Tibial nerve (tissue), 4 donors: Measurements from ENCODE around the gene CUEDC1. TPM values are rescaled to one million over a fixed set of nuclear protein-coding genes. Genes with fewer than 3 reads are reported as not detected.

Source experiments
- DNase-seq, 2 donors: peaks; one replicate each; pipeline ENCODE4 v3.0.0-alpha.2; 2019; ENCODE audit warnings: low spot score in 2 of 2
- H3K27ac ChIP-seq, 4 donors: fragments of 200-600 bp; sonication (generic) in 3 of 4; one replicate each; pipeline ENCODE4 v1.5.1; 2017 to 2019; ENCODE audit warnings: mild to moderate bottlenecking in 1 of 4
- H3K27me3 ChIP-seq, 2 donors: fragments of 200-600 bp; sonication (generic) in 1 of 2; one replicate each; pipeline versions ENCODE4 v1.5.1 to v1.6.0; 2017 to 2019
- H3K36me3 ChIP-seq, 3 donors: fragments of 200-600 bp; sonication (generic); one replicate each; pipeline ENCODE4 v1.5.1; 2018 to 2019
- H3K4me1 ChIP-seq, 4 donors: fragments of 200-600 bp; sonication (generic) in 3 of 4; one replicate each; pipeline ENCODE4 v1.5.1; 2017 to 2019
- H3K4me3 ChIP-seq, 4 donors: fragments of 200-600 bp; sonication (generic) in 3 of 4; one replicate each; pipeline ENCODE4 v1.5.1; 2017 to 2019; ENCODE audit warnings: mild to moderate bottlenecking in 1 of 4, moderate library complexity in 1 of 4
- H3K9me3 ChIP-seq, 4 donors: fragments of 200-600 bp; sonication (generic) in 3 of 4; one replicate each; pipeline ENCODE4 v1.5.1; 2017 to 2019
- EP300 ChIP-seq, 2 donors: sonication (generic); formaldehyde crosslinking; IDR thresholded peaks; one replicate each; pipeline ENCODE4 v1.6.1; 2017; ENCODE audit warnings: antibody characterized with exemption in 2 of 2, mild to moderate bottlenecking in 1 of 2
- POLR2A ChIP-seq, 2 donors: fragments of 450-650 bp; IDR thresholded peaks; one replicate each; pipeline ENCODE4 v1.6.1; 2017; ENCODE audit warnings: antibody characterized with exemption in 2 of 2, mild to moderate bottlenecking in 2 of 2, moderate library complexity in 2 of 2
- WGBS, 2 donors: methylation state at CpG; one replicate each; pipeline ENCODE4 v1.1.5; 2018; 5-methylcytosine and 5-hydroxymethylcytosine counted together
- total RNA-seq, 4 donors: library from RNA; depleted of rRNA; stranded (reverse); fragments of >200 nt; gene quantifications; one replicate each; pipeline ENCODE4 v1.1.0, GENCODE V29; 2016
- TF ChIP-seq, protein P1 (sequence below), 5 experiments: fragments of 200-600 bp in 3 of 5; fragments of 450-650 bp in 2 of 5; sonication (generic) in 3 of 5; IDR thresholded peaks; one replicate each; pipeline ENCODE4 v1.5.1; 2016 to 2019; ENCODE audit warnings: antibody characterized with exemption in 5 of 5, mild to moderate bottlenecking in 3 of 5, moderate library complexity in 2 of 5

CUEDC1 gene
- total RNA-seq, 4 donors from 2014 or later = 32.1 to 55.5 (median 38.8) TPM

- Histone ChIP-seq H3K9me3 (no peaks in the 10 kb centered on the region), H3K27me3 (no peaks in the 10 kb centered on the region), H3K27ac (peak overlapping the region in 3 of 4 donors; percentile 52 to 86 (median 79)), H3K4me3 (no peak overlapping the region), H3K36me3 (peaks cover 0 to 61% (median 0%) of the 10 kb centered on the region in 3 donors), H3K4me1 (peaks cover 0 to 58% (median 18%) of the 10 kb centered on the region in 4 donors)
- 14 to 20% methylated on average over 4 to 9 of the region's 9 CpGs for WGBS, 2 donors
- TF ChIP-seq EP300 (IDR thresholded peaks at IDR 0.05) = no peak
- no peak for TF ChIP-seq POLR2A (IDR thresholded peaks at IDR 0.05)
- TF ChIP-seq, protein P1, sequence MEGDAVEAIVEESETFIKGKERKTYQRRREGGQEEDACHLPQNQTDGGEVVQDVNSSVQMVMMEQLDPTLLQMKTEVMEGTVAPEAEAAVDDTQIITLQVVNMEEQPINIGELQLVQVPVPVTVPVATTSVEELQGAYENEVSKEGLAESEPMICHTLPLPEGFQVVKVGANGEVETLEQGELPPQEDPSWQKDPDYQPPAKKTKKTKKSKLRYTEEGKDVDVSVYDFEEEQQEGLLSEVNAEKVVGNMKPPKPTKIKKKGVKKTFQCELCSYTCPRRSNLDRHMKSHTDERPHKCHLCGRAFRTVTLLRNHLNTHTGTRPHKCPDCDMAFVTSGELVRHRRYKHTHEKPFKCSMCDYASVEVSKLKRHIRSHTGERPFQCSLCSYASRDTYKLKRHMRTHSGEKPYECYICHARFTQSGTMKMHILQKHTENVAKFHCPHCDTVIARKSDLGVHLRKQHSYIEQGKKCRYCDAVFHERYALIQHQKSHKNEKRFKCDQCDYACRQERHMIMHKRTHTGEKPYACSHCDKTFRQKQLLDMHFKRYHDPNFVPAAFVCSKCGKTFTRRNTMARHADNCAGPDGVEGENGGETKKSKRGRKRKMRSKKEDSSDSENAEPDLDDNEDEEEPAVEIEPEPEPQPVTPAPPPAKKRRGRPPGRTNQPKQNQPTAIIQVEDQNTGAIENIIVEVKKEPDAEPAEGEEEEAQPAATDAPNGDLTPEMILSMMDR (IDR thresholded peaks at IDR 0.05) = no peak
- no peak for DNase-seq
Measured at GRCh38 chr17:57881783-57882351, 73.3 kb downstream of the CUEDC1 start.

DNA sequence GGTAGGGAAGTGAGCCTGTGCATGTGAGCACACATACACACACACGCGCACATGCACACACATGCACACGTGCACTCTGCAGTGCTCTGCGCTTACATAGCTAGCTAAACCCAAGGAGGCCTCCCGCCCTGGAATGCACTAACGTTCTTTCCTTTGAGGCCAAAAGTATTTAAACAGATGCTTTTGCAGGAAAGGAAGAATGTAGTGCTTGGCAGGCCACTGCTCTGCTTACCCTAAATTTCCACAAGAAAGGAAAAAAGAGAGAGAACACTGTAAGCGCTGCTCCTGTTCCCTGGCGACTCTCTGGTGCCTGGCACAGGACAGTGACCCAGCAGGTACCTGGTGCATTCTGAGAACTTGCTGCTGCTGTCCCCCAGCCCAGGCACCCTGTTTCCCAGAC lies 74.1 kb downstream of the CUEDC1 start:
- TF ChIP-seq, protein P1 (IDR thresholded peaks at IDR 0.05) = no peak
- TF ChIP-seq POLR2A (IDR thresholded peaks at IDR 0.05) (no peak), EP300 (IDR thresholded peaks at IDR 0.05) (peak in 1 of 2 donors; percentile 31)
- Histone ChIP-seq H3K27me3 (no peaks in the 10 kb centered on the region), H3K4me3 (no peak overlapping the region), H3K4me1 (peaks cover 0 to 66% (median 21%) of the 10 kb centered on the region in 4 donors), H3K9me3 (no peaks in the 10 kb centered on the region), H3K36me3 (peaks cover 0 to 61% (median 0%) of the 10 kb centered on the region in 3 donors), H3K27ac (peak overlapping the region in 3 of 4 donors; percentile 52 to 86 (median 79))
- no peak for DNase-seq
- WGBS, 2 donors = 40 to 54% methylated on average over 8 of the region's 8 CpGs

DNA sequence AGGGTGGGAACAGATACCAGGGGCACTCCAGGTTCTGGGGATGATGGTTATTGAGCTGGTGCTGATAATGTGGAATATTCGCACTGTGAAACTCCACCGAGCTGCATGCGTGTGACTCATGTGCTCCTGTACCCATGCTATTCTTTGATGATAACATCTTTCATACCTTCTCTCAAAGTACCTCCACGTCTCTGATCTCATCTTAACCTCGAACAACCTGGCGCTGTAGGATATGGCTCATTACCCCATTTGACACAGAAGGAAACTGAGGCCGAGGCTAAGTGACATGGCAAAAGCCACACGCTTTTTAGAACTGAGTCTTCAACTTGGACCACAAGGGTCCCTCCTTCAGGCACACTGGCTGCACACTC lies 75.1 kb downstream of the CUEDC1 start:
- H3K4me1 ChIP-seq = peaks cover 1 to 76% (median 31%) of the 10 kb centered on the region in 4 donors
- peaks cover 0 to 50% (median 0%) of the 10 kb centered on the region in 3 donors for H3K36me3 ChIP-seq
- no peaks in the 10 kb centered on the region for H3K9me3 ChIP-seq
- no peaks in the 10 kb centered on the region for H3K27me3 ChIP-seq
- H3K4me3 ChIP-seq = no peak overlapping the region
- H3K27ac ChIP-seq = peak overlapping the region in 2 of 4 donors; percentile 79 to 86
- WGBS, 2 donors = 85 to 87% methylated on average over 8 of the region's 8 CpGs
- TF ChIP-seq EP300 (IDR thresholded peaks at IDR 0.05) (no peak), POLR2A (IDR thresholded peaks at IDR 0.05) (no peak)
- TF ChIP-seq, protein P1 (IDR thresholded peaks at IDR 0.05) = no peak
- DNase-seq = no peak

DNA sequence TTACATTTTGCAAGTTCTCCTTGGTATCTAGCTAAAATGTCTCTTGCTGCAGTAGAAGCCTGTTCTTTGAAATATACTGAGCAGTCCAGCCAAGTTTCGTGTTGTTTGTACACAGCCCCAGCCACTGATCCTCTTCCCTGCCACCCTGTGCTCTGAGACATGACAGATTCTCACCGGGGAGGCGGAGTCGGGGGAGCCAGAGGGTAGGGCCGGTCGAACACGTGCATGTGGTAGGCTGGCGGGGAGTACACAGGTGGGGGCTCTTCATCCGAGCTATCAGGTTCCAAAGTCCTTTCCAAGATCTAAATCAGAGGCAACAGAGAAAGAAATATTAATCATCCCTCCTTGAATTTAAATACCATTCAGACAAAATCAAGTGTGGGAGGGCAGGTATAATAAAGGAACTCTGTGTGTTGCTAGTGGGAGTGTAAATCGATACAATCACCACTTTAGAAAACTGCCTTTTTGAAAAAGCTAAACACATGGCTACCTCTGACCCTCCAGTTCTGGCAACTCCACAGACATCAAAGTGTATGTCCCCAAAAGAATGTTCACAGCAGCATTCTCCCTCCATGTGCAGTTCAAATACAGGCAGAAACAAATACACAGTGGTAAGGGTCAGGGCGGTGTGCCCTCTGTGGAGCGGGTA lies 75.7 kb downstream of the CUEDC1 start:
- Histone ChIP-seq H3K4me3 (no peak overlapping the region), H3K4me1 (peaks cover 3 to 81% (median 36%) of the 10 kb centered on the region in 4 donors), H3K36me3 (peaks cover 0 to 45% (median 0%) of the 10 kb centered on the region in 3 donors), H3K27me3 (no peaks in the 10 kb centered on the region), H3K9me3 (no peaks in the 10 kb centered on the region), H3K27ac (peak overlapping the region in 2 of 4 donors; percentile 12 to 38)
- no peak for DNase-seq
- TF ChIP-seq, protein P1 (IDR thresholded peaks at IDR 0.05) = no peak
- TF ChIP-seq POLR2A (IDR thresholded peaks at IDR 0.05) (no peak), EP300 (IDR thresholded peaks at IDR 0.05) (no peak)
- 74 to 75% methylated on average over 12 of the region's 12 CpGs for WGBS, 2 donors

DNA sequence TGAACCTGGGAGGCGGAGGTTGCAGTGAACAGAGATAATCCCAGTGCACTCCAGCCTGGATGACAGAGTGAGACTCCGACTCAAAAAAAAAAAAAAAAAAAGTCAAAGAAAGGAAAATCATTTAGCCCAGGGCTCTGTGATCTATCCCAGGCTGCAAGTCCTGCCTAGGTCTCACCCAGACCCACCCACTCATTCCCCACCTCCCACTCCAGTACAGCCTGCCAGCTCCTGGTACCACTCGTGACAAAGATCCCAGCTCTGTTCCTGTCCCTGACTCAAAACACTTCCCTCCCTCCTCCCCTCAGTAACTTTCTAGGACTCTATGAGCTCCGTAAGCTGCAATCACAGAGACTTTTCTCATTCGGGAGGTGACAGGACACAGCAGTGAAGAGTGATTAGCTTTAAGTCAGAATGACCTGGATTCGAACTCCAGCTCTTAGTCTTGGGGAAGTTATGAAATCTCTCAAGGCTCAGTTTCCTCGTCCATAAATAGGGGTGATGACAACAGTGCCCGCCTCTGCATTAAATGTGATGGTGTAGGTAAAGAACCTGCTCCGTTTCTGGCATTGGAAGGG lies 77.3 kb downstream of the CUEDC1 start:
- no peak for DNase-seq
- peaks cover 3 to 94% (median 53%) of the 10 kb centered on the region in 4 donors for H3K4me1 ChIP-seq
- H3K36me3 ChIP-seq = peaks cover 0 to 34% (median 0%) of the 10 kb centered on the region in 3 donors
- H3K27me3 ChIP-seq = no peaks in the 10 kb centered on the region
- 73 to 77% methylated on average over 9 of the region's 9 CpGs for WGBS, 2 donors
- H3K4me3 ChIP-seq = no peak overlapping the region
- H3K27ac ChIP-seq = peak overlapping the region in 1 of 4 donors; percentile 45
- no peaks in the 10 kb centered on the region for H3K9me3 ChIP-seq
- TF ChIP-seq EP300 (IDR thresholded peaks at IDR 0.05) = no peak
- TF ChIP-seq, protein P1 (IDR thresholded peaks at IDR 0.05) = no peak
- no peak for TF ChIP-seq POLR2A (IDR thresholded peaks at IDR 0.05)
